ENCODE results near the gene CENPE. TPM values are rescaled to one million over a fixed set of nuclear protein-coding genes. Genes with fewer than 3 reads are reported as not detected.

Gene CENPE, protein sequence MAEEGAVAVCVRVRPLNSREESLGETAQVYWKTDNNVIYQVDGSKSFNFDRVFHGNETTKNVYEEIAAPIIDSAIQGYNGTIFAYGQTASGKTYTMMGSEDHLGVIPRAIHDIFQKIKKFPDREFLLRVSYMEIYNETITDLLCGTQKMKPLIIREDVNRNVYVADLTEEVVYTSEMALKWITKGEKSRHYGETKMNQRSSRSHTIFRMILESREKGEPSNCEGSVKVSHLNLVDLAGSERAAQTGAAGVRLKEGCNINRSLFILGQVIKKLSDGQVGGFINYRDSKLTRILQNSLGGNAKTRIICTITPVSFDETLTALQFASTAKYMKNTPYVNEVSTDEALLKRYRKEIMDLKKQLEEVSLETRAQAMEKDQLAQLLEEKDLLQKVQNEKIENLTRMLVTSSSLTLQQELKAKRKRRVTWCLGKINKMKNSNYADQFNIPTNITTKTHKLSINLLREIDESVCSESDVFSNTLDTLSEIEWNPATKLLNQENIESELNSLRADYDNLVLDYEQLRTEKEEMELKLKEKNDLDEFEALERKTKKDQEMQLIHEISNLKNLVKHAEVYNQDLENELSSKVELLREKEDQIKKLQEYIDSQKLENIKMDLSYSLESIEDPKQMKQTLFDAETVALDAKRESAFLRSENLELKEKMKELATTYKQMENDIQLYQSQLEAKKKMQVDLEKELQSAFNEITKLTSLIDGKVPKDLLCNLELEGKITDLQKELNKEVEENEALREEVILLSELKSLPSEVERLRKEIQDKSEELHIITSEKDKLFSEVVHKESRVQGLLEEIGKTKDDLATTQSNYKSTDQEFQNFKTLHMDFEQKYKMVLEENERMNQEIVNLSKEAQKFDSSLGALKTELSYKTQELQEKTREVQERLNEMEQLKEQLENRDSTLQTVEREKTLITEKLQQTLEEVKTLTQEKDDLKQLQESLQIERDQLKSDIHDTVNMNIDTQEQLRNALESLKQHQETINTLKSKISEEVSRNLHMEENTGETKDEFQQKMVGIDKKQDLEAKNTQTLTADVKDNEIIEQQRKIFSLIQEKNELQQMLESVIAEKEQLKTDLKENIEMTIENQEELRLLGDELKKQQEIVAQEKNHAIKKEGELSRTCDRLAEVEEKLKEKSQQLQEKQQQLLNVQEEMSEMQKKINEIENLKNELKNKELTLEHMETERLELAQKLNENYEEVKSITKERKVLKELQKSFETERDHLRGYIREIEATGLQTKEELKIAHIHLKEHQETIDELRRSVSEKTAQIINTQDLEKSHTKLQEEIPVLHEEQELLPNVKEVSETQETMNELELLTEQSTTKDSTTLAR (N-terminal part only)
- total RNA-seq = 1.7 and 2.1 TPM in 2 replicates

DNA sequence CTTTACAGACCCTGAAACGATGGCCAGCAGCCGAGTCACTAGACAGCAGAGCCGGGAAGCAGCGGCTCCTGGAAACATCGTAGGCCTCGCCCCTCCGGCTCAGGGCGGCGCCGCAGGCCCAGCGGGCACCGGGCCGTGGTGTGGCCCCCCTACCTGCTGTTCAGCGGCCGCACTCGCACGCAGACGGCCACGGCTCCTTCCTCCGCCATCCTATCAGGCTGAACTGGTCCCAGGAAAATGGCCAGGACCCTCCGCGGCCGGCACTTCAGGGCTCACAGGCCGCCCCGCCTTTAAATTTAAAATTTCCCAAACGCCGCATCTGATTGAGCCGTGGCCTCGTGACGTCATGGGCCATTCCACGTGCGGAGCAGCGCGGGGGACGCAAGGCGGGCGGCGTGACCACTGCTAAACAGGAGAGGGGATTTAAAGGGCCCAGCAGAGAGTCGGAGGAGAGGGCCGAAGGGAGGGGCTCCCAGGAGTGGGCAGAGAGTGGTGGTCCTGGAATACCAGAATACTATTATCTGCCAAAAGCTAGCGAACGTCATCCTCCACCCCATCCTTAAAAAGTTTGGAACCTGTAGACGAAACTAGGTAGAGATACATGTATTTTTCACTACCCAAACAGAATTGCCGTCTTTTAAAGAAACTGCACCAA lies at the start of gene CENPE:
TSS of gene CENPE (minus strand) at position 233 of the 655 bp plus-strand sequence. CDS start at position 209, 24 bp downstream.

DNA sequence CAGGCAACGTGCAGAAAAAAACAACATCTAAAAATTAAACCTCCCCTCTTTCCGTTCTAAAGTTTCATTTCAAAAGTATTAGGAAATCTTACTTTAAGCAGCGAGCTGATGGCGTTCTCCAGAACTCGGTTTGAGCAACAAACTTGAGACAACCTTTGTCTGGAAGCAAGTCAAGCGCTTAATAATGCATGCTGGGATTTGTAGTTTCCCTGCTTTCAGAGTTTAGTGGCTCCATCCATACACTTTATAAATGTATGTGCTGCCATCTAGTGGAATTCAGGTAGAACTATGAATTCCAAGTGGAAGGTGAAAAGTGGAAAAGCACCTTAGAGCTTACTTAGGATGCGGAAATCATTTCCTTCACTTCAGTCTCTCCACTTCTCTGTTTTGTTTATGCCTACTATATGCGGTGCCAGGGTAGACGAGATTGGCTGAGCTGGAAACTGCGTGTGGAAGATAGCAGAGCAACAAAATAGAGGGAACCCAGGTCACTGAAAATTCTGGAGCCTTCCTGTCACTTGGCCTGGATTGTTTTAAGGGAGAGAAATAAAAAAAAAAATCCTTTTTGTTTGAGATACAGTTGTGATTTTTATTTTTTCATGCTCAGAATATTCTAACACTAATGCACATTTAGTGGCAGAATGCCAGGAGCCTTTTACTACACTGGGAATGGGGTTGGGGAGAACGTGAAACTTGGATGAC lies 98.3 kb downstream of the CENPE start, which contains the start of gene BDH2:
TSS of gene BDH2 (minus strand) at position 144 of the 702 bp plus-strand sequence. CDS start 3,580 bp downstream, outside the sequence.

DNA sequence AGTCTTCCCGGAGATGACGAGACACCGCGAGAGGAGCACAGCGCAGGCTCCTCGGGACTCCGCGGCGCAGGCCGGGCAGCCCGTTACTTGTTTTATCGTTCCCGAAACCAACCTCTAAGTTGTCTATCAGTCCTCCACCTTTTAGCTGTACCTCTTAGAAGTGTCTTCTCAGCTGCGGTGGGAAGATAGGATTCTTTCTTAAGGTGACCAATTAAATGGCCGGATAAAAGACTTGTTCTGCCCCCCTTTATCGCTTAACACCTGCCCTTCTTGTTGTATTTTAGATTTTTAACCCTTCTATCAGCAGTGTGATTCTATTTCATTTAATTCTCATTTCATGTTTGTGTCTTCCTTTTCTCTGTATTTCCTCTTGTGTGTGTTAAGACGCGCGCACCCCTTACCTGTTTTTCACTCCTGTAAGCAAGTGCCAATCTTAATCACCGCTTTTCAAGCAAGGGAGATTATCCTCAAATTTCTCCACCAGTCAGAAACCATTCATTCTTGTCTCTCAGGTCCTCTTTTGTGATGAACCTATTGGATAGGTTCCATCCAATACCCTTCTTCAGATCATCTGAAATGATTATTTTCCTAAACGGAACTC lies 121.3 kb downstream of the CENPE start, which contains the start of gene SLC9B2:
TSS of gene SLC9B2 (minus strand) at position 15 of the 601 bp plus-strand sequence. CDS start 9,211 bp downstream, outside the sequence.

Other genes starting within 250 kb of the CENPE start
- gene SLC9B1, start 178.6 kb downstream of the CENPE start, total RNA-seq = 0.83 and 1.6 TPM in 2 replicates
- 12.2 and 15.3 TPM in 2 replicates for gene SLC9B2, start 121.6 kb downstream of the CENPE start, total RNA-seq
- gene BDH2, start 98.5 kb downstream of the CENPE start, total RNA-seq = 54.5 and 59.6 TPM in 2 replicates